ENCODE measurements around the gene ZNF77.
"Not testable (repeated sequence)": the region's sequence is repeated elsewhere in the genome, so short reads cannot be mapped to it uniquely, and the experiment has no call there.

Gene ZNF77

DNA sequence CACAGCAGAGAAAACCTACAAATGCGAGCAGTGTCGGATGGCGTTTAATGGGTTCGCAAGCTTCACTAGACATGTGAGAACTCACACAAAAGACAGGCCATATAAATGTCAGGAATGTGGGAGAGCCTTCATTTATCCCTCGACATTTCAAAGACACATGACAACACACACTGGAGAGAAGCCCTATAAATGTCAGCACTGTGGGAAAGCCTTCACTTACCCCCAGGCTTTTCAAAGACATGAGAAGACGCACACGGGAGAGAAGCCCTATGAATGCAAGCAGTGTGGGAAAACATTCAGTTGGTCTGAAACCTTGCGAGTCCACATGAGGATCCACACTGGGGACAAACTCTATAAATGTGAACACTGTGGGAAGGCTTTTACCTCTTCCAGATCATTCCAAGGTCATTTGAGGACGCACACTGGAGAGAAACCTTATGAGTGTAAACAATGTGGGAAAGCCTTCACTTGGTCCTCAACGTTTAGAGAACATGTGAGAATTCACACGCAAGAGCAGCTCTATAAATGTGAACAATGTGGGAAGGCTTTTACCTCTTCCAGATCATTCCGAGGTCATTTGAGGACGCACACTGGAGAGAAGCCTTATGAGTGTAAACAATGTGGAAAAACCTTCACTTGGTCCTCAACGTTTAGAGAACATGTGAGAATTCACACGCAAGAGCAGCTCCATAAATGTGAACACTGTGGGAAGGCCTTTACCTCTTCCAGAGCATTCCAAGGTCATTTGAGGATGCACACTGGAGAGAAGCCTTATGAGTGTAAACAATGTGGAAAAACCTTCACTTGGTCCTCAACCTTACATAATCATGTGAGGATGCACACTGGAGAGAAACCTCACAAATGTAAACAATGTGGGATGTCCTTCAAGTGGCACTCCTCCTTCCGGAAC, 27.2 kb downstream of the ZNF77 start:
- DNase-seq, result no peak
- no peak for TF ChIP-seq GATA1 (IDR thresholded peaks at IDR 0.05; ENCODE audit: low read depth, low read length)

DNA sequence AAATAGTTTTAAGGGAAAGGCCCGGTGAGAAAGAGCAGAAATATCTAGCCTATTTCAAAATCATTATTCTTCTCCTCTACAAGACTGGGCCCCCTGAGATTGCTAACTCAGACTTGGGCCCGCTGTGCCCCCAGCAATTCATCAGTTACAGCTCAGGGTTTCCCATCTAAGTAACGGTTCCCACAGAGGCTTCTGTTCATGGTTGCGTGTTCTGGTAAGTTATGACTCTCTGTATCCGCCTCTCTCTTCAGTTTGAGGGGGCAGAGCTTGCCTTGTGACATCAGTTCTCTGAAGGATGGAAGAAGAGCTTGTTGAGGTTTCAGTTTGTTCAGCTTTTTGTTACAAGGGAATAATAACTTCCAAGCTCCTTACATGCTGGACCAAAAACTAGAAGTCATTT, 32.5 kb downstream of the ZNF77 start:
- DNase-seq, result no peak

DNA sequence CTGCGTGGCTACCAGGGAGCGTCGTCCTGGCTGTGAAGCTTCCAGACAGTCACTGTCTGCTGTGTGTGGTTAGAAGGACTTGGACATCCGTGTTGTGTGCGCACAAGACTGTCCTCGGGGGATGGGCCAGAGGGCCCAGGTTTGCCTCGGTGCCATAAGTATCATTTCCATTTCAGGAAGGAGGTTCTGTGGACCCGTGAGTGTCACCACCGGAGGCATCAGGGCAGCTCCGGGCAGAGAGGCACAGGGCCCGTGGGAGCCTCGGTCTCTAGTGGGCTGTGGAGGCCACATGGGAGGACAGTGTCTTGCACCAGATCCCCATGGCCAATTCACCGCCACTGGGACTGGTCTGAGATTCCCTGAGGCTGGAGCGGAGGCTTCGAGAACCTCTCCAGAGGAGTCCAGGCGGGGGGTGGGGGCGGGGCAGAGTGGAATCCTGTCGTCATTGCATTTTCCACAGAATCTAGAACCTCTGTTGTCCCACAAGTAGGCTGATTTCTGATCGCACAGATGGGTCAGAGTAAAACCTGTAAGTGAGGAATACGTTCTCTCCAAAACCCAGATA, 38.1 kb downstream of the ZNF77 start:
- TF ChIP-seq GATA1 (IDR thresholded peaks at IDR 0.05; ENCODE audit: low read depth, low read length), result no peak
- no peak for TF ChIP-seq POLR2A (IDR thresholded peaks at IDR 0.05; ENCODE audit: low read length)
- no peak for DNase-seq

More for the DNA sequence above, 32.5 kb downstream of the ZNF77 start:
- TF ChIP-seq POLR2A (IDR thresholded peaks at IDR 0.05; ENCODE audit: low read length) (no peak), GATA1 (IDR thresholded peaks at IDR 0.05; ENCODE audit: low read depth, low read length) (no peak)

DNA sequence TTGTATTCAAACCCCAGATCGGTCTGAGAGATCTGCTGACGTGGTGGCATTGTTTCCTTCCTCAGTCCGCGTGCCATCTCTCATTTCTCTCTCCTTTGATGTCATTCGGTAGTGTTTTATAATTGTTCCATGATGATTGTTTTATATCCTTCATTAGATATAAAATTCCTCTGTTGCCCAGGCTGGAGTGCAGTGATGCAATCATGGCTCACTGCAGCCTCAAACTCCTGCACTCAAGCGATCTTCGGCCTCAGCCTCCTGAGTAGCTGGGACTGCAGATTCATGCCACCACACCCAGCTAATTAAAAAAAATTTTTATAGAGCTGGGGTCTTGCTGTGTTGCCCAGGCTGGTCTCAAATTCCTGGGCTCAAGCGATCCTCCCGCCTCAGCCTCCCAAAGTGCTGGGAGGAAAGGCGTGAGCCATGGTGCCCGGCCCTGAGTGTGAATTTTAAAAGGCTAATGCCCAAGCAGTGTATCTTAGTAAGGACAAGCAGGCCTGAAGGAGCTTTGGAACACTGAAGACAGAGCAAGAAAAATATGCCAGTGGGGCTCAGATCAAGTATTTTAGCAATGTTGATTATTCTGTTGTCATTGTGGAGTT, 38.8 kb downstream of the ZNF77 start:
- no peak for DNase-seq
- TF ChIP-seq GATA1 (IDR thresholded peaks at IDR 0.05; ENCODE audit: low read depth, low read length) (no peak), POLR2A (IDR thresholded peaks at IDR 0.05; ENCODE audit: low read length) (no peak)

DNA sequence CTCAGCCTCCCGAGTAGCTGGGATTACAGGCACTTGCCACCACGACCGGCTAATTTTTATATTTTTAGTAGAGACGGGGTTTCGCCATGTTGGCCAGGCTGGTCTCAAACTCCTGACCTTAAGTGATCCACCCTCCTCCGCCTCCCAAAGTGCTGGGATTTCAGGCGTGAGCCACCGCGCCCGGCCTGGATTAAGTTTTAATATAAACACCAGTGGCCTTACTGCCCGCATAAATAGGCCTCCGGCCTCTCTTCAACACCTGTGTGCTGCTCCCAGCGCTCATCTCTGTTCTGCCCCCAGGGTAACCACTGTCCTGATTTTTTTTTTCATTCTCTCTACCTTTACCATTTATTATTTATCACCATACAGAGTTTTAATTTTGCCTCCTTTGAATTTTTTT, 41.4 kb downstream of the ZNF77 start:
- not testable (repeated sequence) for DNase-seq

DNA sequence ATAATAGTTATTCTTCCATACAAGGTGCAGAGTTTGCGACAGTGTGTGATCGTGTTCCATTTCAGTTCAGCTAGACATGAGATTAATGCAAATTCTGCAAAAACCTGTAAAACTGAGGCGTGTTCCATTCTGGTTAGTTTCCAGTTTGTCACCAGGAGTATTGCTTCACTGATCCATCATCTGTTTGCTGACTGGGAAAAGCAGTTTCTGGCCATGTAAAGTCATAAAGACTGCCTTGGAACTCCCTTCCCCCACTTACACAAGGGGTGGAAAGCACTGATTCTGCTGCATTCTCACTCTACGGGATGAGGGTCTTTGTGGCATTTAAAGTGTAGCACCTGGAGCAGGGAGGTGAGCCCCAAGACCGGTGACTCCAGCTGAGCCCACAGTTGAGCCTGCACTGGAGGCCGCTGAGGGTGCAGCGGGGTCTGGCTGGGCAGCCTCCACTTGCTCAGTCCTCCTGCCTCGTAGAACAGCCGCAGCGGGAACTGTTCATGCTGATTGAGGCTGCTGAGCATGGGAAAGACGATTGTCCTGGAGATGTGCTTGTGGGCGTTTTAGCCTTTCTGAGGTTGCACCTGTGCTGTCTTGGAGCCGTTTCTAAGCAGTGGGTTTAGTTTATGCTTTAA, 42.1 kb downstream of the ZNF77 start:
- DNase-seq, result no peak
- TF ChIP-seq GATA1 (IDR thresholded peaks at IDR 0.05; ENCODE audit: low read depth, low read length) (no peak), POLR2A (IDR thresholded peaks at IDR 0.05; ENCODE audit: low read length) (no peak)

DNA sequence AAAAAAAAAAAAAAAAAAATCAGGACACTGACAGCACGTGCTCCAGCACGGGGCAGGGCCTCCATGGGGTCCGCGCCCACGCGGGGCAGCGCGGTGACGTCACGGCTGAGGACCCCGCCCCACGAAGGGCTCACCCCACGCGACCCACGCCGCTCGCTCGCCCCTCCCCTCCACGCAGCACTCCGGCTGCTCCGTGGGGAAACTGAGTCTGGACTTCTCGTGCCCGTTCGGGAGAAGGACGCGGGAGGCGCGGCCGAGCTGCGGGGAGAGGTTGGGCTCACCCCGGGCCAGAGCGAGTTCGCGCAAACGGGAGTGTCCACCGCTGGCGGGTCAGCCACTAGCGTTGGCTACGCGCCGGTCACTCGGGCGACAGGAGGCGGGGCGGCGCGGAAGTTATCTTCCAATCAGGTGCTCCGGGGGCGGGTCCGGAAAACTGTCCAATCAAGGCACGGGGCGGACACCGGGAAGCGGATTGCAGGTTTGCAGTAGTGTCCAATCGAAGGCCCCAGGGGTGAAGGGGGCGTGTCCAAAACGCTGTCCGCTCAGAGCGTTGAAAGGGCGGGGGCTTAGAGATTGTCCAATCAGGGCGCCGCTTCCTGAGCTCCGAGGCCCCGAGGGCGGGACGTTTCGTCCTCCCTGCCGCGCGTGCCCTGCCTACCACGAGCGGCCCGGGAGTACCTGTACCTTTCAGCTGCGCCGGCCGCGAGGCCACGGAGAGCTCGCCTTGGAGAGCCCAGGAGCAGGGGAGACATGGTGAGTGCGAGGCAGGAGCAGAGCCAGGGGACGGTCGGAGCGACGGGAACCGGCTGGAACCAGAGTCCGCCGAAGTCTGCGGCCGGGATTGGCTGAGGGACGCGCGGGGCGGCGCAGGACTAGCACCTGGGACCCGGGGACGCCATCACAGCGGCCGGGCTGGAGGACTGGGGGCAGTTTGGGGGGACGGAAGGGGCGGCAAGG, 44.2 kb downstream of the ZNF77 start, which contains the start of gene ZNF57:
Gene ZNF57, plus strand, starts transcription at position 633 of the 957 bp plus-strand sequence. Its CDS starts 118 bp downstream, at position 751.
- TF ChIP-seq GATA1 (IDR thresholded peaks at IDR 0.05; ENCODE audit: low read depth, low read length), result no peak
- peak; percentile 56 for TF ChIP-seq POLR2A (IDR thresholded peaks at IDR 0.05; ENCODE audit: low read length)
- peak; percentile 95 to 97 for DNase-seq

DNA sequence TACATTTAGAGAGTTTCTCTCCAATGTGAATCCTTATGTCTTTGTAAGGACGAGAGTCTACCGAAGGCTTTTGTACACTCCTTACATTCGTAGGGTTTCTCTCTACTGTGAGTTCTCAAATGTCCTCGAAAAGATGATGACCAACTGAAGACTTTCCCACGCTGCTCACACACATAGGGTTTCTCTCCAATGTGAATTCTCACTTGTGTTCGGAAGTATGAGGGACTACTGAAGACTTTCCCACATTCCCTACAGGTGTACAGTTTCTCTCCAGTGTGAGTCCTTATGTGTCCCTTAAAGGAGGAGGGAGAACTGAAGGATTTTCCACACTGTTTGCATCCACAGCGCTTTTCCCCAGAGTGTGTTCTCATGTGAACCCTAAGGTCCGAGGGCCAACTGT, 48.1 kb downstream of the ZNF77 start:
- TF ChIP-seq GATA1 (IDR thresholded peaks at IDR 0.05; ENCODE audit: low read depth, low read length), result no peak
- TF ChIP-seq POLR2A (IDR thresholded peaks at IDR 0.05; ENCODE audit: low read length), result no peak
- DNase-seq, result no peak

DNA sequence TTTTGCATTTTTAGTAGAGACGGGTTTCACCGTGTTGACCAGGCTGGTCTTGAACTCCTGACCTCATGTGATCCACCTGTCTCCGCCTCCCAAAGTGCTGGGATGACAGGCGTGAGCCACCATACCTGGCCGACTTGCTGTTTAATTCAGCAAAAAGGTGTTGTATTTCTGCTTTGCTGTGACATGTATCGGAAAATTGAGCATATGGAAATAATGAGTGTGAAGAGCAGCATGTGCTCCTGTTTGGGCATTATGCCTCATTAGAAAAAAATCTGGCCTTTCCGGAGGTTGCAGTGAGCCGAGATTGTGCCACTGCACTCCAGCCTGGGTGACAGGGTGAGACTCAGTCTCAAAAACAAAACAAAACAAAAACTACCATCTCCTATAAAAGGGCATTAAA, 54.2 kb downstream of the ZNF77 start:
- not testable (repeated sequence) for DNase-seq

DNA sequence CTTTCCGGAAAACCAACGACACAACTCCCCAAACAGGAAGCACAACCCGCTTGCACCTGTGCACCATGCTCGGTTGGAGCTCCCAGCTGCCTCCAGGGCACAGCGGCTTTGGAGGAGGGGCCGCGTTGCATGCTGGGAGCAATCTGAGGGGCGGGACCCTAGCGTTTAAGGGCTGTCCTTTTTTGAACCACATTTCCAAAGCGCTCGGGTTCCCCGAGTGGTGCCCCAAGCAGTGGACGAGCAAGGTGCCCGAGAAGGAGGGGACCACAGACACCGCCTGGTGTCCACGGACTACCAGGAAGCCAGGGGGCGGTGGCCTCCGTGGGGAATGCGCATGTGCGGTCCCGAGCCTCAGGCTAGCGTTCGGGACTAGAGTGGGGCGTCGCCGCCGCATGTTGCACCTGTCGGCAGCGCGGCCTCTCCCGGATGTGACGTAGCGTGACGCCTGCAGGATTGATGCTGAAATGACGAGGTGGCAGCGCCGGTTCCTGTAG, 56.0 kb downstream of the ZNF77 start:
- no peak for DNase-seq
- no peak for TF ChIP-seq GATA1 (IDR thresholded peaks at IDR 0.05; ENCODE audit: low read depth, low read length)
- TF ChIP-seq POLR2A (IDR thresholded peaks at IDR 0.05; ENCODE audit: low read length), result no peak

DNA sequence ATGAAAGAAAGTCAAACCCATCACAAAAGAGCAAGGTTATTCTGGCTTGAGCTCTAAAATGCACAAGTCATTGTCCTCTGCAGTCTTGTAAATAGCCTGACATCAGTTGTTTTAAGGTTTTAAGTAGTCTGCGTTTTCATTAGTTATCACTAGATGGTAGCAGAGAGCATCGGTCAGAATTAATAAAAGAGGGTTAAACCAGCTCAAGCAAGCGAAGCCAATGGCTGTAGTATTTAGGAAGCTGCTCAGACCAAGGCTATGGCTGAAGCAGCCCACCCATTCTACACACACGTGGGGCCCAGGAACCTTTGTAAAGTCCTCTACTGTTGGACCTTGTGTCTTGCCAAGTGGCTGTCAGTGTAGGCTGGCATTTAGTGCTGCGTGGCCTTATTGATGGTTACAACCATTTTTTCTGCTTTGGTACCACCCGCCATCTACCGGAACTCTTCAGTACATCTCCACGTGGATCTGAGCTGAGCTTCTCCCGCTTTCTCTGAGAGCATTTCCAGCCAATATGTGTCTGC, 57.3 kb downstream of the ZNF77 start:
- no peak for TF ChIP-seq GATA1 (IDR thresholded peaks at IDR 0.05; ENCODE audit: low read depth, low read length)
- no peak for TF ChIP-seq POLR2A (IDR thresholded peaks at IDR 0.05; ENCODE audit: low read length)
- peak in 1 of 2 experiments; percentile 55 for DNase-seq

DNA sequence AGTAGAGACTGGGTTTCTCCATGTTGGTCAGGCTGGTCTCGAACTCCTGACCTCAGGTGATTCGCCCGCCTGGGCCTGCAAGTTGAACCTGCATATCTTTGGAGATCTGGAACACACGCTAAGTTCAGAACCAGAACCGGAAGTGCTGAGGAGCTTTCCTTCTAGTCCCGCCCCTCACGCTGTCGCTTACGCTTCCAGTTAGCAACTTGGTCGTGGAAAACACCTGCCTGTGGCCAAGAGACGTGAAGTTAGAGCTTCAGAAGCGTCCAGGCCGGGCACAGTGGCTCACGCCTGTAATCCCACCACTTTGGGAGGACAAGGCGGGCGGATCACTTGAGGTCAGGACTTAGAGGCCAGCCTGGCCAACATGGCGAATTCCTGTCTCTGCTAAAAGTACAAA, 59.0 kb downstream of the ZNF77 start:
- no peak for DNase-seq
- TF ChIP-seq GATA1 (IDR thresholded peaks at IDR 0.05; ENCODE audit: low read depth, low read length) (no peak), POLR2A (IDR thresholded peaks at IDR 0.05; ENCODE audit: low read length) (no peak)
